ENCODE data around the gene HIRA. TPM values are rescaled to one million over a fixed set of nuclear protein-coding genes. Genes with fewer than 3 reads are reported as not detected.

The HIRA gene
- polyA plus RNA-seq, 3 donors = 1.8 to 20.7 (median 2.6) TPM

GRCh38 chr22:19429950-19430889, 1.3 kb downstream of the HIRA start:
- Mint-ChIP-seq H3K36me3 (peaks cover 4 to 10% of the 10 kb centered on the region in 2 donors), H3K27me3 (ENCODE audit: low read depth in 3 of 3) (peaks cover 0 to 2% (median 0%) of the 10 kb centered on the region in 3 donors), H3K4me3 (peak overlapping the region; percentile 85 to 90), H3K4me1 (peaks cover 49% of the 10 kb centered on the region), H3K9me3 (no peaks in the 10 kb centered on the region), H3K27ac (peak overlapping the region; percentile 80 to 95 (median 89))
- H3K4me2 ChIP-seq (replicated peaks; ENCODE audit: extremely low read depth, low read length, poor library complexity, severe bottlenecking) = peak overlapping the region; percentile 100
- TF ChIP-seq CTCF (IDR thresholded peaks at IDR 0.05) = no peak
- peak overlapping the region; percentile 71 to 87 for H3K27ac ChIP-seq (ENCODE audit: low read depth in 1 of 2, low read length in 2 of 2)
- peaks cover 48% of the 10 kb centered on the region for H4K20me1 ChIP-seq (ENCODE audit: insufficient read depth, low read length)
- H3K27me3 ChIP-seq (ENCODE audit: control insufficient read depth in 2 of 2, insufficient read depth in 2 of 2, low read length in 2 of 2) = no peaks in the 10 kb centered on the region
- DNase-seq = peak; percentile 49 to 54 (median 51)
- peak overlapping the region; percentile 77 for H2AFZ ChIP-seq (ENCODE audit: insufficient read depth, low read depth, low read length, poor library complexity, severe bottlenecking)
- H3K4me3 ChIP-seq (replicated peaks in 1 of 3; ENCODE audit: low read depth in 2 of 3, low read length in 3 of 3) = peak overlapping the region; percentile 55 to 91 (median 87)
- intact Hi-C loops (cut with micrococcal nuclease) = no loop called here
- H3K4me1 ChIP-seq (ENCODE audit: control insufficient read depth in 1 of 2, insufficient read depth in 2 of 2, low read length in 2 of 2) = peaks cover 47 to 53% of the 10 kb centered on the region in 2 donors
- peak overlapping the region; percentile 85 for H3K9ac ChIP-seq (ENCODE audit: insufficient read depth, low read length, poor library complexity, severe bottlenecking)
- no peaks in the 10 kb centered on the region for H3K9me3 ChIP-seq (replicated peaks in 1 of 2; ENCODE audit: control insufficient read depth in 1 of 2, insufficient read depth in 1 of 2, low read length in 2 of 2)
- 0% methylated on average over 5 of the region's 12 CpGs for WGBS (ENCODE audit: insufficient coverage)
- H3K79me2 ChIP-seq (ENCODE audit: insufficient read depth, low read length) = peaks cover 65% of the 10 kb centered on the region
- peaks cover 6 to 9% of the 10 kb centered on the region in 2 donors for H3K36me3 ChIP-seq (replicated peaks in 1 of 2; ENCODE audit: control insufficient read depth in 1 of 2, insufficient read depth in 2 of 2, low read length in 2 of 2)

- peaks cover 0 to 2% of the 10 kb centered on the region in 2 donors for H3K36me3 ChIP-seq (replicated peaks in 1 of 2; ENCODE audit: control insufficient read depth in 1 of 2, insufficient read depth in 2 of 2, low read length in 2 of 2)
- H3K4me3 Mint-ChIP-seq = no peak overlapping the region
- WGBS (ENCODE audit: insufficient coverage) = 48% methylated on average over 3 of the region's 3 CpGs
Observed at GRCh38 chr22:19424186-19424500, 7.4 kb downstream of the HIRA start.

More at GRCh38 chr22:19424186-19424500, 7.4 kb downstream of the HIRA start:
- no peaks in the 10 kb centered on the region for H3K9me3 Mint-ChIP-seq
- Histone ChIP-seq H3K27ac (ENCODE audit: low read depth in 1 of 2, low read length in 2 of 2) (peak overlapping the region; percentile 7 to 59), H3K9me3 (replicated peaks in 1 of 2; ENCODE audit: control insufficient read depth in 1 of 2, insufficient read depth in 1 of 2, low read length in 2 of 2) (no peaks in the 10 kb centered on the region), H3K79me2 (ENCODE audit: insufficient read depth, low read length) (peaks cover 99% of the 10 kb centered on the region), H3K27me3 (ENCODE audit: control insufficient read depth in 2 of 2, insufficient read depth in 2 of 2, low read length in 2 of 2) (no peaks in the 10 kb centered on the region), H3K4me3 (replicated peaks in 1 of 3; ENCODE audit: low read depth in 2 of 3, low read length in 3 of 3) (no peak overlapping the region), H3K9ac (ENCODE audit: insufficient read depth, low read length, poor library complexity, severe bottlenecking) (no peak overlapping the region), H4K20me1 (ENCODE audit: insufficient read depth, low read length) (peaks cover 94% of the 10 kb centered on the region), H3K4me2 (replicated peaks; ENCODE audit: extremely low read depth, low read length, poor library complexity, severe bottlenecking) (peak overlapping the region; percentile 2), H3K4me1 (ENCODE audit: control insufficient read depth in 1 of 2, insufficient read depth in 2 of 2, low read length in 2 of 2) (peaks cover 37 to 46% of the 10 kb centered on the region in 2 donors), H2AFZ (ENCODE audit: insufficient read depth, low read depth, low read length, poor library complexity, severe bottlenecking) (no peak overlapping the region)
- intact Hi-C loops (cut with micrococcal nuclease) = no loop called here
- no peaks in the 10 kb centered on the region for H3K27me3 Mint-ChIP-seq (ENCODE audit: low read depth in 3 of 3)
- H3K36me3 Mint-ChIP-seq = no peaks in the 10 kb centered on the region
- H3K4me1 Mint-ChIP-seq = peaks cover 60% of the 10 kb centered on the region
- H3K27ac Mint-ChIP-seq = peak overlapping the region in 5 of 7 donors; percentile 44 to 72 (median 55)
- TF ChIP-seq CTCF (IDR thresholded peaks at IDR 0.05) = no peak
- DNase-seq = peak in 2 of 3 donors; percentile 35 to 58
